Common myeloid progenitor, CD34-positive (primary cell): Measurements from ENCODE around the gene DCPS. TPM values are rescaled to one million over a fixed set of nuclear protein-coding genes. Genes with fewer than 3 reads are reported as not detected.
"Not testable (repeated sequence)": the region's sequence is repeated elsewhere in the genome, so short reads cannot be mapped to it uniquely, and the experiment has no call there.

Experiments used
- CTCF ChIA-PET: fragments of 350-600 bp; sonication (Branson Sonifier 250); formaldehyde crosslinking; loops from one replicate; lab custom pipeline; 2021; ENCODE audit warnings: antibody characterized with exemption; lab: Charles Lee
- POLR2A ChIA-PET: fragments of 350-600 bp; sonication (Branson Sonifier 250); formaldehyde crosslinking; loops from one replicate; lab custom pipeline; 2021; ENCODE audit warnings: antibody characterized with exemption; lab: Charles Lee
- DNase-seq, 3 donors: peaks; one replicate each; pipeline versions ENCODE4 v3.0.0 to v3.0.0-alpha.2; 2013
- H3K27ac ChIP-seq, 2 experiments: 1 replicate in 1 of 2; 2 replicates in 1 of 2; pipeline ENCODE4 v1.7.0; 2013; ENCODE audit warnings: inconsistent platforms in 2 of 2, low read length in 2 of 2, mild to moderate bottlenecking in 2 of 2, low read depth in 1 of 2, moderate library complexity in 1 of 2; ENCODE audit not compliant: severe bottlenecking in 2 of 2, insufficient read depth in 1 of 2, poor library complexity in 1 of 2
- H3K27me3 ChIP-seq, 5 experiments: replicated peaks in 2 of 5; 1 replicate in 3 of 5; 2 replicates in 2 of 5; pipeline versions ENCODE4 v1.6.1 to v1.7.0; 2013; ENCODE audit warnings: low read length in 4 of 5, mild to moderate bottlenecking in 2 of 5, moderate library complexity in 2 of 5, inconsistent platforms in 1 of 5; ENCODE audit not compliant: insufficient read depth in 5 of 5, control insufficient read depth in 4 of 5
- H3K36me3 ChIP-seq, 4 experiments: 1 replicate in 2 of 4; 2 replicates in 2 of 4; pipeline versions ENCODE4 v1.6.1 to v1.7.0; 2013; ENCODE audit warnings: low read length in 3 of 4, control low read depth in 1 of 4, mild to moderate bottlenecking in 1 of 4; ENCODE audit not compliant: control insufficient read depth in 4 of 4, insufficient read depth in 4 of 4
- H3K4me1 ChIP-seq, 4 experiments: 1 replicate in 3 of 4; 2 replicates in 1 of 4; pipeline versions ENCODE4 v1.6.1 to v1.7.1; 2013; ENCODE audit warnings: low read length in 3 of 4, mild to moderate bottlenecking in 3 of 4, control low read depth in 1 of 4, inconsistent platforms in 1 of 4, moderate library complexity in 1 of 4; ENCODE audit not compliant: control insufficient read depth in 4 of 4, insufficient read depth in 4 of 4; ENCODE audit errors: control extremely low read depth in 1 of 4
- H3K4me3 ChIP-seq, 7 experiments: 1 replicate in 4 of 7; 2 replicates in 3 of 7; pipeline versions ENCODE4 v1.5.1 to v1.7.0; 2013; ENCODE audit warnings: mild to moderate bottlenecking in 7 of 7, low read length in 6 of 7, moderate library complexity in 6 of 7, inconsistent platforms in 2 of 7, low read depth in 2 of 7, control low read depth in 1 of 7; ENCODE audit not compliant: insufficient read depth in 4 of 7, control insufficient read depth in 1 of 7; ENCODE audit errors: extremely low read depth in 1 of 7
- H3K9me3 ChIP-seq, 5 experiments: 1 replicate in 4 of 5; 2 replicates in 1 of 5; pipeline versions ENCODE4 v1.6.1 to v1.7.1; 2013; ENCODE audit warnings: low read length in 4 of 5, mild to moderate bottlenecking in 2 of 5, inconsistent platforms in 1 of 5, low read depth in 1 of 5, moderate library complexity in 1 of 5; ENCODE audit not compliant: control insufficient read depth in 4 of 5, insufficient read depth in 2 of 5; ENCODE audit errors: control extremely low read depth in 1 of 5
- whole genome bisulfite sequencing: methylation state at CpG from one replicate; pipeline ENCODE4 v1.1.5; 2013; ENCODE audit not compliant: insufficient coverage; 5-methylcytosine and 5-hydroxymethylcytosine counted together
- polyA plus RNA-seq: library from polyadenylated mRNA; unstranded; fragments of 120-200 nt; gene quantifications from one replicate; pipeline ENCODE4 v1.2.1, GENCODE V29; 2013

DCPS gene, protein sequence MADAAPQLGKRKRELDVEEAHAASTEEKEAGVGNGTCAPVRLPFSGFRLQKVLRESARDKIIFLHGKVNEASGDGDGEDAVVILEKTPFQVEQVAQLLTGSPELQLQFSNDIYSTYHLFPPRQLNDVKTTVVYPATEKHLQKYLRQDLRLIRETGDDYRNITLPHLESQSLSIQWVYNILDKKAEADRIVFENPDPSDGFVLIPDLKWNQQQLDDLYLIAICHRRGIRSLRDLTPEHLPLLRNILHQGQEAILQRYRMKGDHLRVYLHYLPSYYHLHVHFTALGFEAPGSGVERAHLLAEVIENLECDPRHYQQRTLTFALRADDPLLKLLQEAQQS
- polyA plus RNA-seq: 12.9 TPM

DNA sequence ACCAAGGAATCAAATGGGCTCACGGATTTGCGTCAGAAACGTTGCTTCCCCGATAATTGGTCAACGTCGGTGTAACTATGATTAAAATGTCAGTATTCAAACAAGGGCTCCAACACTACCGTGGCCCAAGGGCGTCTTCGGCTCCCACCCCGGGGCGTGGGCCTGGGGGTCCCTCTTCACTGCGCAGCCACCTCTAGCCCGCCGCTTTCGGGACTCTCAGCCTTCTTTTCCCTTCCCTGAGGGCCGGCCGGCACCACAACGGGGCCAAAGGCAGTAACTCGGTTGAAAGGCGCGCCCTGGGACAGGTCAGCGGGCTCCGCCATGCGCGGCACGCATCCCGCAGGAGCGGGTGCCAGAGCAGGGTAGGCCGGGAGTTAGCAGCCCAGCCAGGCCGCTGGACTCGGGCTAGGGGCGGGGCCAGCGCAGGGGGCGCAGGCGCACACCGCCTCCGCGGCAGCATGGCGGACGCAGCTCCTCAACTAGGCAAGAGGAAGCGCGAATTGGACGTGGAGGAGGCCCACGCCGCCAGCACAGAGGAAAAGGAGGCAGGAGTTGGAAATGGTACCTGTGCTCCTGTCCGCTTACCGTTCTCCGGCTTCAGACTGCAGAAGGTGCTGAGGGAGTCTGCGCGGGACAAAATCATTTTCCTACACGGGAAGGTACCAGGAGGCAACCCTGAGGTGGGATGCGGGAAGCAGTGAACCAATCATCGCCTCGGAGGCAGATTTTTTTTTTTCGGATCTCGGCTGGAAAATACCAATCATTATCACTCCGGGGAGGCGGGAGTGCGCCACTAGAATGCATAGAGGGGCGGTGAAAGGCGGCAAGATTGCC is at the start of gene DCPS:
DCPS (plus strand) TSS at position 438 of the 834 bp plus-strand sequence; CDS start at position 459, 21 bp downstream.
- POLR2A ChIA-PET: interaction anchor here (0.6 kb wide), 2 partner anchors 112 to 136 kb away, joined by 3 to 4 read pairs; no protein-coding TSS in a partner anchor

DNA sequence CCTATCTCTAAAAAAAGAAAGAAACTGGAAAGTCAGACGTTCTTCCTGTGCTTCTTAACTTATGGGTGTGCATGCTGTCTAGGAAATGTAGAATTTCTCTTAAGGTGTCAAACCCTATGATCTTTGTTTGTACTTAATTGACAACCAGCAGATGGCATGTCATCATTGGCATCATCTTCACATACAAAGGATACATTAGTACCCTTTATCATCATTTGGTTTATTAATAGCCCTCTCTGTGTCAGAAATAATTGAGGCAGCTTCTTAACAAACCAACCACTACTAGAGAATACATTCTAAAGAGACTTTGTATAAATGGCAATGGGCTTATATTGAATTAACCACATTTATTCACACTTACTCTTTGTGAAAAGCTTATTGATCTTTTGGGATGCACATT is 49.0 kb upstream of the DCPS start:
- no peaks in the 10 kb centered on the region for H3K4me1 ChIP-seq
- peaks cover 6 to 53% (median 28%) of the 10 kb centered on the region in 4 experiments for H3K36me3 ChIP-seq
- no peak overlapping the region for H3K4me3 ChIP-seq
- H3K27ac ChIP-seq: no peak overlapping the region
- ChIA-PET POLR2A (no interaction called here), CTCF (interaction anchor here (1.2 kb wide), 1 partner anchor 9 kb away, joined by 3 read pairs; no protein-coding TSS in a partner anchor)
- no peak for DNase-seq
- H3K9me3 ChIP-seq: no peaks in the 10 kb centered on the region
- no CpG with 5 or more reads among the region's 1 CpG for WGBS
- no peaks in the 10 kb centered on the region for H3K27me3 ChIP-seq

More for the DNA sequence above, at the start of gene DCPS:
- peak; percentile 86 to 91 (median 90) for DNase-seq
- under 1% methylated on average over 52 of the region's 61 CpGs for WGBS
- CTCF ChIA-PET: interaction anchor here (0.6 to 1.0 kb wide), 5 partner anchors 22 to 140 kb away, joined by 3 read pairs; no protein-coding TSS in a partner anchor
- peaks cover 4 to 19% (median 12%) of the 10 kb centered on the region in 4 experiments for H3K4me1 ChIP-seq
- no peaks in the 10 kb centered on the region for H3K9me3 ChIP-seq
- H3K27ac ChIP-seq: peak within 1 kb of the TSS; percentile 91 to 95
- H3K4me3 ChIP-seq: peak within 1 kb of the TSS; percentile 59 to 99 (median 89)
- peaks cover under 1 to 19% (median 6%) of the 10 kb centered on the region in 4 experiments for H3K36me3 ChIP-seq
- no peaks in the 10 kb centered on the region for H3K27me3 ChIP-seq

DNA sequence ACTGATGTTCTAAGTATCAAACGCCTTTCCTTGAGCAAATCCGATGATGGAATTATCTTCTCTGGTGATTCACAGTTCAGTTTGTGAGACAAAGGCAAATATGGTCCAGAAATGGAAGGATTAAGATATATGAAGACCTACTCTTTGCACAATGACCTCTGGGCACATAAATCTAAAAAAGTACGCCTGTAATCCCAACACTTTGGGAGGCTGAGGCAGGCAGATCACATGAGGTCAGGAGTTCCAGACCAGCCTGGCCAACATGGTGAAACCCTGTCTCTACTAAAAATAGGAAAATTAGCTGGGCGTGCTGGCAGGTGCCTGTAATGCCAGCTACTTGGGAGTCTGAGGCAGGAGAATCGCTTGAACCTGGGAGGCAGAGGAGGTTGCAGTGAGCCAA is 48.4 kb upstream of the DCPS start:
- POLR2A ChIA-PET, H3K9me3 ChIP-seq, H3K27ac ChIP-seq, H3K4me1 ChIP-seq, DNase-seq, H3K27me3 ChIP-seq, H3K4me3 ChIP-seq: not testable (repeated sequence)
- CTCF ChIA-PET: interaction anchor here (1.0 to 1.2 kb wide), 2 partner anchors 8 to 17 kb away, joined by 3 read pairs; no protein-coding TSS in a partner anchor
- WGBS: 94% methylated on average over 3 of the region's 5 CpGs
- H3K36me3 ChIP-seq: peaks cover 6 to 54% (median 30%) of the 10 kb centered on the region in 4 experiments

DNA sequence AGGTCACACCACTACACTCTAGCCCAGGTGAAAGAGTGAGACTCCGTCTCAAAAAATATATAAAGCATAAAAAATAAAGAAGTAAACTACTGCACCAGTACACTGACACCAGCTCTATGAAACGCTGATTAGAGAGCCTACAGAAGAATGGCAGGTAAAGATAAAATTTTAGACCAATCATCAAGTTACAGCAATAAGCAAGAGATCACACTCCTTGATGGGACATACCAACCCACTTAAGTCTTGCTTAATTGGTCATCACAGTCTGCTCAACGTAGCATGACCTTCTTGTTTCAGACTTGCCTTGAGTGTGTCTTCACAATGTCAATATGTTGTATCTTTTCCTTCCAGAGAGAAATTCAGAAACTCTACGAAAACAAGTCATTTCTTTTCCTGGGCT is 47.6 kb upstream of the DCPS start:
- Histone ChIP-seq H3K4me1 (no peaks in the 10 kb centered on the region), H3K36me3 (peaks cover 6 to 58% (median 32%) of the 10 kb centered on the region in 4 experiments), H3K4me3 (no peak overlapping the region), H3K9me3 (no peaks in the 10 kb centered on the region), H3K27me3 (no peaks in the 10 kb centered on the region), H3K27ac (no peak overlapping the region)
- POLR2A ChIA-PET: no interaction called here
- CTCF ChIA-PET: interaction anchor here (1.0 kb wide), 1 partner anchor 17 kb away, joined by 3 read pairs; no protein-coding TSS in a partner anchor
- WGBS: 100% methylated on average over 2 of the region's 4 CpGs
- DNase-seq: no peak

DNA sequence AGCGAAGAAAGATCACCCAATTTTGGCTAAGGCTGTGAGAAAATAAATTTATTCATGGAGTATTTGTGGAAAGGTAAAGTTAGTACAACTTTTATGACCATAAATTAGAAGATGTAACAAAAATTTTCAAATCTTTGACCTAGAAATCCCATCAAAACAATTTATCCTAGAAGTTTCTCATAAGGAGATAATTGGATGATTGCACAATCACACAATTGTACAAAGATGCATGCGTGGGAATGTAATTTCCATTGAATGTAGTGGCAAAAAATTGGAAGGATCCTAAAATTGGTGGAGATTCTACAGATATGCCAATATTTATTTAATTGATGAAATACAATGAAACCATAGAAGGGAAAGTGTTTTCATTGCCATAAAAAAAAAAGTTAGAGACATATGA is 46.7 kb upstream of the DCPS start:
- H3K27me3 ChIP-seq: no peaks in the 10 kb centered on the region
- H3K9me3 ChIP-seq: no peaks in the 10 kb centered on the region
- no peak overlapping the region for H3K27ac ChIP-seq
- H3K4me1 ChIP-seq: no peaks in the 10 kb centered on the region
- no peak for DNase-seq
- POLR2A ChIA-PET: no interaction called here
- H3K4me3 ChIP-seq: no peak overlapping the region
- CTCF ChIA-PET: no interaction called here
- WGBS: no CpG with 5 or more reads among the region's 2 CpGs
- peaks cover 7 to 60% (median 34%) of the 10 kb centered on the region in 4 experiments for H3K36me3 ChIP-seq

DNA sequence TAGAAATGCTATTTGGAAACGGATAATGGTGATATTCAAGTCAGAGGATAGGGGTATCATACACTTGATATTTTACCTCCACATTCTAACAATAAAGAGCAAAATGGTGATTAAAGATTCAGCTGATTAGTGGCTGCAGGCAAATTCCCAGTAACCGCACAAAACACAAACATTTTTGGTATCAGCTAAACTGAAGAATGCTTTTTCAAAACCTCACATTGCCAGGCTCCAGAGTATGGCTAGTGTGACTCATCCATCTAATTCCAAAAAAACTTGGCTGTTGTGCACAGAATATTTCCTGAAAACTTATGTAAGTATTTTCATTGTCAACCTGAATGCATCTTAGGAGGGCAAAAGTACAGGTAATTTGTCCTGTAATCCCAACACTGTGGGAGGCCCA is 46.1 kb upstream of the DCPS start:
- DNase-seq: no peak
- Histone ChIP-seq H3K4me1 (no peaks in the 10 kb centered on the region), H3K27me3 (no peaks in the 10 kb centered on the region), H3K9me3 (no peaks in the 10 kb centered on the region), H3K4me3 (no peak overlapping the region), H3K27ac (no peak overlapping the region), H3K36me3 (peaks cover 12 to 66% (median 37%) of the 10 kb centered on the region in 4 experiments)
- 88% methylated on average over 1 of the region's 2 CpGs for WGBS
- CTCF ChIA-PET: no interaction called here
- POLR2A ChIA-PET: no interaction called here
